HG02981 (cell line): ENCODE results near the gene CLEC10A.
"Not testable (repeated sequence)": the region's sequence is repeated elsewhere in the genome, so short reads cannot be mapped to it uniquely, and the experiment has no call there.

Experiments used
- ATAC-seq: cut with Tn5 transposase; IDR thresholded peaks from one replicate; pipeline ENCODE4 v1.9.1; 2021; ENCODE audit warnings: mild to moderate bottlenecking, moderate library complexity; ENCODE audit not compliant: unreplicated experiment

Gene CLEC10A

DNA sequence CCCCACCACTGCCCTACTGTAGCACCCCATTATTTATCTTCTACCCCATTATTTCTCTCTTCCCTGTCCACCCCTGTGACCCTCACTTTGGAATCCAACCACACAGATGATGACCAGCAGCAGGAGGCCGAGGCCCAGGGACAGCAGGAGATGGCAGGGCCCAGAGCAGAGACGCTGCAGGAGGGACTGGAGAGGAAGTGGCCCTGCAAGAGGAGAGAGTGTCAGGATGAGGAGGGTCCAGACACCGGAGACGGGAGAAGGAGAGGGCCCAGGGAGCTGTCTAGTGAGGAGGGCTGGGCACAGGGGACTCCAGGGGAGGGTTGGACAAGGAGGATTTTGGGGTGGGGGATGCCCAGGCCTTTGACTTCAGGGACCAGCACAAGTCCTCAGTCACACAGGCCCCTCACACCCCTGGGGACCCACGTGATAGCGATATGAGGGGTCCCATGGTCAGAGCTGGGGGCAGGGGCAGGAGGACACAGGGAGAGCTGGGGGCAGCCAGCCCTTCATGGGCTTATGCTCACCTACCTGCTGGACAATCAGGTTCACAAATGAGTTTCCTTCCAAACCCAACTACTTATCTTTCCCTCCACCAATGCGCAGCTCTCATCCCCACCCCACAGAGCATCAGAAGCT lies 2.0 kb downstream of the CLEC10A start:
- no peak for ATAC-seq

- ATAC-seq = no peak
Measured at GRCh38 chr17:7074931-7075330, 5.1 kb downstream of the CLEC10A start.

DNA sequence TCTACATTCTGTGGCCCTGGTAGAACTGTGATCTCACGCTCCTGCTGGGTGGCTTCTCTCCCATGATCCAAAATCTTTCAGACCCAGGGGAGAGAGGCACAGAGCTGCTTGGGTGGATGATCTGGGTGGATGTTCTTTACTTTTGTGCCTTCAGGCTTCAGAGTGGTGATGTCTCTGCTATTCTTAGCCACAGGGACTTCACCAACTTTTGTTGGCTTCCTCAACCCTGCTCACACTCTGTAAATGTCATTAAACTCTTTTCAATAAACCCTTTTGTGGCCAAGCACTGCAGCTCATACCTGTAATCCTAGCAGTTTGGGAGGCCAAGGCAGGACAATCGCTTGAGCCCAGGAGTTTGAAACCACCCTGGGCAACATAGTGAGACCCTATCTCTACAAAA lies 7.6 kb downstream of the CLEC10A start:
- ATAC-seq = no peak

- ATAC-seq = no peak
Measured at GRCh38 chr17:7070712-7071111, 9.3 kb downstream of the CLEC10A start.

GRCh38 chr17:7068268-7068667 lies 11.8 kb downstream of the CLEC10A start:
- no peak for ATAC-seq

DNA sequence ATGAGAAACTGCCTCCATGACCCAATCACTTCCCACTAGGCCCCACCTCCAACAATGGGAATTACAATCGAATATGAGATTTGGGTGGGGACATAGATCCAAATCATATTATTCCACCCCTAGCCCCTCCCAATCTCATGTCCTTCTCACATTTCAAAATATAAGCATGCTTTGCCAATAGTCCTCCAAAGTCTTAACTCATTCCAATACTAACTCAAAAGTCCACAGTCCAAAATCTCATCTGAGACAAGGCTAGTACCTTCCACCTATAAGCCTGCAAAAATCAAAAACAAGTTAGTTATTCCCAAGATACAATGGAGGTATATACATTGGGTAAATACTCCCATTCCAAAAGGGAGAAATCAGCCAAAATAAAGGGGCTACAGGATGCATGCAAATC lies 12.9 kb downstream of the CLEC10A start:
- ATAC-seq = no peak

DNA sequence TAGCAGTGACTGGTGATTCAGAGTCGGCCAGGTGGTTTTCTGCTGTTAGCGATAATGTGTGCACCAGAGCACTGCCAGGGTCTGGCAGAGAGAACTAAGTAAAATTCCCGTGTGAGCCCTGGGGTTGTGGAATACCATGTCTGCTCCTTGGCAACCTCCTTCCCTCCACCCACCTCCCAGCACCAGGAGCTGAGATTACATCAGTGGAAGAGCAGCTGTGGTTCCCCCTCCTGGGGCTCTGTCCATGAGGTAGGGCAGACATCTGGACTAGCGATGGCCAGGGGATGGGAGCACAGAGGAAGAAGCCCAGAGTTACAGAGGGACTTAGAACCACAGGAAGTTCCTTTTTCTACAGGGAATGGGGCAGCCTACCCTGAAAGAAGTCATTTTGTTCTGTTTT lies 15.8 kb downstream of the CLEC10A start:
- ATAC-seq = no peak

GRCh38 chr17:7063518-7064094 lies 16.4 kb downstream of the CLEC10A start:
- no peak for ATAC-seq

GRCh38 chr17:7060165-7060891 lies 19.7 kb downstream of the CLEC10A start:
- no peak for ATAC-seq

DNA sequence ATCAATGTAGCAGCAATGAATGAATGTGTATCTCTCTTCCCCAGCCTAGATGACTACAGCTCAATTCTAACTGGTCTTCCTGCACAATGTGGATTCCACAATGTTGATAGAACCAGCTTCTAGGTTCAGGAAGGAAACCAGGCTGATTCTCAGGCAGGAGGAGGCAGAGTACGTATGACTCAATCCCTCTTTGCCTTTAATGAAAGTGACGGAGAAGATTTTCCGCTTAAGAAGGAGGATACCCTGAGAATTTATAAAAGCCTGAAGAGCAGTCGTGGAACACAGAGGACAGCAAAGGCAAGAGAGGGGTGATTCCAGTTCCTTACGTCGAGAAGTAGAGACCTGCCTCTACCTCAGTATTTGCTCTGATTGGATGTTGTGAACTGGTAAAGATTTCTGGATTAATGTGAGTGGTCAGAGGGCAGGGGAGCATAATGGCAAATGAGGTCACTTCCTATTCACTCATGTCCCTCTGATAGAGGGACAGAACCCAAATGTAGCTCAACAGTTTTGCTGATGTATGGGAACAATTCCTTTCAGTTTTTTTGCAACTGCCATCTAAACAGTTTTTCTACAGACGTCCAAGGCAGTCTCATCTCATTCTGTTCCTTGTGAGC lies 21.1 kb downstream of the CLEC10A start:
- ATAC-seq = no peak

DNA sequence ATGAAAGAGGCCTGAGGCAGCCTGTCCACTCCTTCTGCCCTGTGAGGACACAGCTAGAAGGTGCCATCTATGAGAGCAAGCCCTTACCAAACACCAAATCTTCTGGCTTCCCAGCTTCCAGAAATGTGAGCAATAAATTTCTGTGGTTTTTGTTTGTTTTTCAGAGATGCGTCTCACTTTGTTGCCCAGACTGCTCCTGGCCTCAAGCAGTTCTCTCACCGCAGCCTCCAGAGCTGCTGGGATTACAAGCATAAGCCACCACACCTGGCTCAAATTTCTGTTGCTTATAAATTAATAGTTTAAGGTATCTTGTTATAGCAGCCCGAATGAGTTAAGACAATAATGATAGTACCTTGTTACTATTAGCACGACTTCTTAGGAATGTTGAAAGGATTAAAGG lies 23.7 kb downstream of the CLEC10A start:
- ATAC-seq = no peak

GRCh38 chr17:7050583-7050982 lies 29.5 kb downstream of the CLEC10A start:
- not testable (repeated sequence) for ATAC-seq

GRCh38 chr17:7048968-7049367 lies 31.1 kb downstream of the CLEC10A start:
- no peak for ATAC-seq

DNA sequence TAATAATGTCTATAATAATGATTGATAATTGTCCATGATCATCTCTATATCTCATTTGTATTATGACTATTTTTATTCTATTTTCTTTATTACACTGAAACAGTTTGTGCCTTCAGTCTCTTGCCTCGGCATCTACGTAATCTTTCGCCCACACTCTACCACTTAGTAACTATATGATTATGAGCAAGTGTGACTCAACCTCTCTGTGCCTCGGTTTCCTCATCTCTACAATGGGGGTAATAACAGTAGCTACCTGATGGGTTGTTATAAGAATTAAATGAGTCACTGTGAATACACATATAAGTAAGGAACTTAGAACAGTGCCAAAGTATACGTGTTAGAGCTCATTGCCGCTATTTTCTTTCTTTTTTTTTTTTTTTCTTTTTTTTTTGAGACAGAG lies 32.5 kb downstream of the CLEC10A start:
- ATAC-seq = no peak

- not testable (repeated sequence) for ATAC-seq
Measured at GRCh38 chr17:7046725-7047397, 33.2 kb downstream of the CLEC10A start.

DNA sequence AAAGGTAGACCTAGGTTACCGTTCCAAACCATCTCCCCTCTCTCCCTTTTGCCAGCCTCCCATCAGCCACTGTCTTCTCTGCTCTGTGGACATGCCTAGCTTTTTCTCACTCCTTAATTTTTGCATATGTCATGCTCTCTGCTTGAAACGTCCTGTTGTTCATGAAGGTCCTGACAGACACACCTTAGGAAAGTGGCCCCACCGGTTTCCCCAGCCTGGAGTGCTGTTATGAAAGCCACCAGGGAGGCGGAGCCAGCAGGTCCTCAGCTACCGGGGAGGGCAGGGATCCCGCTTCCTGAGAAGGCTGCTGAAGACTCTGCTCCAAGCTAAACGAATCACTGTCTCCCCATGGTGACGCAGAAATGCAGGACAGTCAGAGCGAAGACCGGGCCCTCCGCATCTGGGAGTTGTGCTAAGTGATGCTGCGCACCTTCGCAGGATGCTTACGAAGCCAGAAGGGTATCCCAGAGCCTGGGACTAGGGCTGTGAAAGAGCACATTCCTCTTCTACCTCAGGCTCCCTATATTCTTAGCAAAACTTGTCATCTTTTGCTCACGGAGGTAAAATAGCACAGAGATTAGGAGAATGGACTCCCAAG lies 33.8 kb downstream of the CLEC10A start:
- no peak for ATAC-seq

GRCh38 chr17:7045492-7046126 lies 34.4 kb downstream of the CLEC10A start:
- no peak for ATAC-seq

DNA sequence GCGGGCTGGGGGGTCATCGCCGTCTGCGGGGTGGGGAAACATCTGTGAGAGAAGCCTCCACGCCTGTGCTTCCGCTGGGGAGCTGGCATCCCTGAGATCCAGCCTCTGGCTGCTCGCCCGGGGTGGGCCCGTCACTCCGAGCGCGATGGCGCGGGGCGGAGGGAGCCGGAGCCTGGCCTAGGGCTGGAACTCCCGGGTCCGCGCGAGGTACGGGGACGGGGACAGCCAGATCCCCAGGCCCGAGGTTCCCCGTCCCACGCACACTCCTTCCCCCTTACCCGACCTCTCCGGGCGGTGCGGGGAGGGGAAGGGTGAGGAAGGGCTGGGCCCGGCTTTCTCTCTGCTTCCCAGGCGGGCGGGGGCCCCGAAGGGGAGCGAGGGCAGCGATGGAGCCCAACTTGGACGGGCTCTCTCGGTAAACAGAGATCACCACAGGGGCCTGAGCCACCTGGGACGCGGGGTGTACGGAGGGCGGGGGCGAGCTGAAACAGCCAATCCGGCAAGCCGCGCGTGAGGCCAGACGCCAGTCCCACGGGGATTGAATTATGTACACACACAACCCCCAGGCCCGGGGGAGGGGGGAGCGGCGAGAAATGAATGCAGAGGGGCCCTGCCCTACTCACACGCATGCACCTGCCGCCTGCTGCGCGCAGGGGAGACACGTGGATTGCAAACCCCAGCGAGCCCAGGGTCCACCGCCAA lies 36.4 kb downstream of the CLEC10A start, which contains the start of gene SLC16A11:
Gene SLC16A11, minus strand, starts transcription at position 596 of the 702 bp plus-strand sequence. Its CDS starts 579 bp downstream, at position 17.
- ATAC-seq = no peak

- no peak for ATAC-seq
Measured at GRCh38 chr17:7043182-7043496, 36.9 kb downstream of the CLEC10A start.
